Activated T-helper 2 cell treated with anti-CD3 and anti-CD28 coated beads, Interferon-gamma antibody, Interleukin-2, Interleukin-4, amounts not matched to agents 10 μg/mL and 5 μg/mL and 100 μg/mL, durations not matched to agents 14 hours and 24 hours and 36 hours (primary cell): ENCODE measurements around the gene GBGT1. TPM values are rescaled to one million over a fixed set of nuclear protein-coding genes. Genes with fewer than 3 reads are reported as not detected.

Source experiments
- DNase-seq: peaks from one replicate; pipeline ENCODE4 v3.0.0; 2021; ENCODE audit warnings: low spot score
- H3K27ac Mint-ChIP-seq: one replicate; pipeline ENCODE4 v1.8.0; 2021; ENCODE audit warnings: mixed read lengths
- H3K27me3 Mint-ChIP-seq: one replicate; pipeline ENCODE4 v1.8.0; 2021; ENCODE audit warnings: low read depth, mixed read lengths
- H3K36me3 Mint-ChIP-seq: one replicate; pipeline ENCODE4 v1.8.0; 2021; ENCODE audit warnings: low read depth, mixed read lengths
- H3K4me1 Mint-ChIP-seq: one replicate; pipeline ENCODE4 v1.8.0; 2021; ENCODE audit warnings: low read depth, mixed read lengths
- H3K4me3 Mint-ChIP-seq: one replicate; pipeline ENCODE4 v1.8.0; 2021; ENCODE audit warnings: low read depth, mild to moderate bottlenecking, moderate library complexity, mixed read lengths
- H3K9me3 Mint-ChIP-seq: one replicate; pipeline ENCODE4 v1.8.0; 2021; ENCODE audit warnings: mixed read lengths
- intact Hi-C: fragments of 100-400 bp; cut with micrococcal nuclease; formaldehyde crosslinking; loops from one replicate; pipeline ENCODE4 v1.15.1; 2023
- total RNA-seq: library from RNA; stranded (reverse); gene quantifications from 2 replicates; pipeline ENCODE4 v1.2.3, GENCODE V29; 2022

GBGT1 gene
- total RNA-seq, 1 donor from 2014 or later = 6.8 TPM

GRCh38 chr9:133153227-133154096 lies 10.3 kb downstream of the GBGT1 start:
- Mint-ChIP-seq H3K4me1 (peaks cover 3% of the 10 kb centered on the region), H3K4me3 (no peak overlapping the region), H3K9me3 (no peaks in the 10 kb centered on the region), H3K36me3 (no peaks in the 10 kb centered on the region), H3K27ac (no peak overlapping the region), H3K27me3 (peaks cover 2% of the 10 kb centered on the region)
- intact Hi-C loops = no loop called here
- DNase-seq = no peak

- Mint-ChIP-seq H3K4me3 (no peak overlapping the region), H3K27ac (no peak overlapping the region), H3K9me3 (no peaks in the 10 kb centered on the region), H3K27me3 (no peaks in the 10 kb centered on the region), H3K36me3 (peaks cover 7% of the 10 kb centered on the region), H3K4me1 (peaks cover 11% of the 10 kb centered on the region)
- no peak for DNase-seq
- intact Hi-C loops = no loop called here
Measured at GRCh38 chr9:133151601-133152525, 11.9 kb downstream of the GBGT1 start.

- no peaks in the 10 kb centered on the region for H3K9me3 Mint-ChIP-seq
- H3K27ac Mint-ChIP-seq = peak overlapping the region; percentile 46
- intact Hi-C loops = no loop called here
- DNase-seq = no peak
- peaks cover 12% of the 10 kb centered on the region for H3K36me3 Mint-ChIP-seq
- no peaks in the 10 kb centered on the region for H3K27me3 Mint-ChIP-seq
- H3K4me3 Mint-ChIP-seq = peak overlapping the region; percentile 42
- peaks cover 11% of the 10 kb centered on the region for H3K4me1 Mint-ChIP-seq
Measured at GRCh38 chr9:133151041-133151440, 12.7 kb downstream of the GBGT1 start.

- H3K4me3 Mint-ChIP-seq = peak overlapping the region; percentile 72
- intact Hi-C loops = loop anchor here (1.0 to 10.0 kb wide), 5 partner anchors 28 to 225 kb away; partner anchors contain the start of genes RALGDS, STKLD1 and SURF4
- H3K4me1 Mint-ChIP-seq = peaks cover 22% of the 10 kb centered on the region
Measured at GRCh38 chr9:133149130-133150015, 14.3 kb downstream of the GBGT1 start.

GRCh38 chr9:133148199-133149129 lies 15.2 kb downstream of the GBGT1 start:
- Mint-ChIP-seq H3K4me1 (peaks cover 29% of the 10 kb centered on the region), H3K4me3 (peak overlapping the region; percentile 89), H3K27me3 (no peaks in the 10 kb centered on the region), H3K9me3 (no peaks in the 10 kb centered on the region), H3K27ac (peak overlapping the region; percentile 92), H3K36me3 (peaks cover 19% of the 10 kb centered on the region)
- intact Hi-C loops = loop anchor here (1.0 to 10.0 kb wide), 5 partner anchors 27 to 226 kb away; partner anchors contain the start of genes RALGDS, STKLD1 and SURF4
- peak; percentile 56 for DNase-seq

More at GRCh38 chr9:133149130-133150015, 14.3 kb downstream of the GBGT1 start:
- Mint-ChIP-seq H3K27ac (peak overlapping the region; percentile 74), H3K36me3 (peaks cover 12% of the 10 kb centered on the region), H3K27me3 (no peaks in the 10 kb centered on the region), H3K9me3 (no peaks in the 10 kb centered on the region)
- peak; percentile 80 for DNase-seq

- peak; percentile 80 for DNase-seq
- intact Hi-C loops = loop anchor here (2.0 to 10.0 kb wide), 3 partner anchors 100 to 227 kb away; partner anchors contain the start of genes STKLD1 and SURF4
- Mint-ChIP-seq H3K4me1 (peaks cover 32% of the 10 kb centered on the region), H3K9me3 (no peaks in the 10 kb centered on the region), H3K4me3 (peak overlapping the region; percentile 89), H3K27me3 (no peaks in the 10 kb centered on the region), H3K36me3 (peaks cover 19% of the 10 kb centered on the region), H3K27ac (peak overlapping the region; percentile 92)
Measured at GRCh38 chr9:133147412-133148198, 16.1 kb downstream of the GBGT1 start.

GRCh38 chr9:133146746-133147411 lies 16.8 kb downstream of the GBGT1 start:
- DNase-seq = no peak
- no peaks in the 10 kb centered on the region for H3K9me3 Mint-ChIP-seq
- peaks cover 19% of the 10 kb centered on the region for H3K36me3 Mint-ChIP-seq
- H3K4me3 Mint-ChIP-seq = peak overlapping the region; percentile 89
- H3K27me3 Mint-ChIP-seq = no peaks in the 10 kb centered on the region
- intact Hi-C loops = loop anchor here (5.0 to 10.0 kb wide), 2 partner anchors 100 to 228 kb away; partner anchors contain the start of genes STKLD1 and SURF4
- peaks cover 39% of the 10 kb centered on the region for H3K4me1 Mint-ChIP-seq
- peak overlapping the region; percentile 92 for H3K27ac Mint-ChIP-seq

GRCh38 chr9:133144904-133145851 lies 18.5 kb downstream of the GBGT1 start:
- H3K27ac Mint-ChIP-seq = peak overlapping the region; percentile 89
- peak overlapping the region; percentile 69 for H3K4me3 Mint-ChIP-seq
- H3K36me3 Mint-ChIP-seq = peaks cover 19% of the 10 kb centered on the region
- H3K4me1 Mint-ChIP-seq = peaks cover 49% of the 10 kb centered on the region
- DNase-seq = no peak
- intact Hi-C loops = loop anchor here (1.0 to 10.0 kb wide), 5 partner anchors 10 to 230 kb away; partner anchors contain the start of genes STKLD1 and SURF4
- no peaks in the 10 kb centered on the region for H3K27me3 Mint-ChIP-seq
- H3K9me3 Mint-ChIP-seq = no peaks in the 10 kb centered on the region

GRCh38 chr9:133144142-133144903 lies 19.4 kb downstream of the GBGT1 start:
- Mint-ChIP-seq H3K36me3 (peaks cover 19% of the 10 kb centered on the region), H3K4me3 (peak overlapping the region; percentile 69), H3K27me3 (no peaks in the 10 kb centered on the region), H3K9me3 (no peaks in the 10 kb centered on the region), H3K4me1 (peaks cover 46% of the 10 kb centered on the region), H3K27ac (peak overlapping the region; percentile 89)
- intact Hi-C loops = loop anchor here (1.0 to 10.0 kb wide), 4 partner anchors 9 to 230 kb away; partner anchors contain the start of genes STKLD1 and SURF4
- DNase-seq = peak; percentile 94
